Measurements from ENCODE around the gene CEPT1.

Gene CEPT1

DNA sequence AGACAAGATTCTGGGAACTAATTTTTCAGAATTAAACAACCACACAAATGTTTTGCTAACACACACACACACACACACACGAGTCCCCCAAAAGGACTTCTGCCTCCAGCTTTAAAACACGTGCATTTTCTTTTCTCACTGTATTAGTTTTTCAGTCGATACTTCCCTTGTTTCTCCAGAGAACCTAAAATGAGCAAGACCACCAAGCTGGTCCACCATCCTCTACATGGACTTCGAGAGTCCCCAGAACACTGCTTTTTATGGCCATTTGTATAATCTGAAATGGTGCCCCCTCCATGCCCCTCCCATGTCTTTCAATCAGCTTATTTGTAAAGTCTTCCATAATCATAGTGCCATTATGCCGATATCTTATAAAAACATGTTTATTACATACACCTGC is 76.7 kb downstream of the CEPT1 start:
- Histone ChIP-seq H3K9ac (ENCODE audit: low read length) (no peak overlapping the region), H3K36me3 (ENCODE audit: control insufficient read depth, low read depth, low read length) (no peaks in the 10 kb centered on the region), H3K27ac (ENCODE audit: low read length) (no peak overlapping the region), H3K9me3 (ENCODE audit: control insufficient read depth, low read depth, low read length) (no peaks in the 10 kb centered on the region), H3K4me1 (ENCODE audit: control insufficient read depth, low read depth, low read length) (peaks cover 20% of the 10 kb centered on the region), H3K4me3 (ENCODE audit: low read length) (no peak overlapping the region), H3K27me3 (ENCODE audit: control insufficient read depth, insufficient read depth, low read length) (no peaks in the 10 kb centered on the region)

DNA sequence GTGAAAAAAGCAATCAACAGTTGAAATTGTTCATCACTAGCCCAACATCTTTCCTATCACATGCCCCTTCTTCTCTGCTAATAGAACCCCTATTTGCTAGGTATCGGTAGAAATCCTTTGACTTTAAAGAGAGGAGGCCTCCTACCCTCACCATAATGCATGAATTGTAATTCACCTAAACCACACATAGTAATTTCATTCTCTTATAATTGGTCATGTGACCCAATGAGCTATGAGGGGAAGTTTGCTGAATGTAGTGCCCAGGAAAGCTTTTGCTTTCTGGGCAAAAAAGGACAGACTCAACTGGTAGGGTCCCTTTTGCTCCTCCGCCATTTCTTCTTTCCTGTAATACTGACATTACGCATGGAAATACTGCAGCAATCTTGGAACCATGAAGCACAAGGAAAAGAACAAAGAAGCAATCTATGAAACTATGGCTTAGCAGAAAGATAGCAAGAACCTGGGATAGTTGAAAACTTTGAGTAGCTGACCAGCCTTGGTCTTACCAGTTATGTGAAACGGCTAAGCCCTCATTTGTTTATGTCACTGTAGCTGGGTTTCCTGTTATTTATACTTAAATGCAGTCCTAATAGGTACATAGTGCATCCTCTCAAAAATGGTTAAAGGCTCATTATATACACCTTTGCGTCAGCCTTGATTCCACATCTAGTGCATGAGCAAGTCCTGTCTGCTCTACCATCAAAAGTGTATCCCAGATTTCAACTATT is 77.3 kb downstream of the CEPT1 start:
- Histone ChIP-seq H3K4me3 (ENCODE audit: low read length) (no peak overlapping the region), H3K36me3 (ENCODE audit: control insufficient read depth, low read depth, low read length) (no peaks in the 10 kb centered on the region), H3K27me3 (ENCODE audit: control insufficient read depth, insufficient read depth, low read length) (no peaks in the 10 kb centered on the region), H3K9me3 (ENCODE audit: control insufficient read depth, low read depth, low read length) (no peaks in the 10 kb centered on the region), H3K4me1 (ENCODE audit: control insufficient read depth, low read depth, low read length) (peaks cover 20% of the 10 kb centered on the region), H3K9ac (ENCODE audit: low read length) (no peak overlapping the region), H3K27ac (ENCODE audit: low read length) (no peak overlapping the region)

DNA sequence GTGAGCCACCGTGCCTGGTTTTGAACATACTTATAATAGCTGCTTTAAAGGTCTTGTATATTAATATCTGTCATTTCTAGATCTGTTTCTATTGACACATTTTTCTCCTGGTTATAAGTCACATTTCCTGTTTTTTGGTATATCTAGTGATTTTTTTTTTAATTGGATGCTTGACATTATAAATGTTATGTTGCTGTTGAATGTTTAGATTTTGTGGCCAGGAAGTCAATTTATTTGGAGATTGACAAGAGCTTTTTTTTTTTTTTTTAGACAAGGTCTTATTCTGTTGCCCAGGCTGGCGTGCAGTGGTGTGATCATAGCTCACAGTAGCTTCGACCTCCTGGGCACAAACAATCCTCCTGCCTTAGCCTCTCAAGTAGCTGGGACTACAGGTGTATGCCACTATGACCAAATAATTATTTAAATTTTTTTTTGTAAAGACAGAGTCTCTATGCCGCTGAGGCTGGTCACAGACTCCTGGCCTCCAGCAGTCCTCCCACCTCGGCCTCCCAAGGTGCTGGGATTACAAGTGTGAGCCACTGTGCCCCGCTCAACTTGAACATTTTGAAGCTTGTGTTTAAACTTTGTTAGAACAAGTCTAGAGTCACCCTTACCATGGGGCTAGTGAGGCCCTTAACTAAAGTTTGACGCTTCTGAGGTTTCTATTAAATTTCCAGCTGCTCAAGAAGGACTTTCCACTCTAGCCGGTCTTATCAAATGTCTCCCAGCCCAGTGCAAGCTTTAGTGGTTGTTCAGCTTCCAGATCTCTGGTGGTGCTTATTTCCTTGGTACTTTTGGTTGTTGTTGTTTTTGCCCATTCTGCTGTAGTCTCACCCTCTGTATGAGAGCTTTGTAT is 78.9 kb downstream of the CEPT1 start:
- no peak overlapping the region for H3K9ac ChIP-seq (ENCODE audit: low read length)

DNA sequence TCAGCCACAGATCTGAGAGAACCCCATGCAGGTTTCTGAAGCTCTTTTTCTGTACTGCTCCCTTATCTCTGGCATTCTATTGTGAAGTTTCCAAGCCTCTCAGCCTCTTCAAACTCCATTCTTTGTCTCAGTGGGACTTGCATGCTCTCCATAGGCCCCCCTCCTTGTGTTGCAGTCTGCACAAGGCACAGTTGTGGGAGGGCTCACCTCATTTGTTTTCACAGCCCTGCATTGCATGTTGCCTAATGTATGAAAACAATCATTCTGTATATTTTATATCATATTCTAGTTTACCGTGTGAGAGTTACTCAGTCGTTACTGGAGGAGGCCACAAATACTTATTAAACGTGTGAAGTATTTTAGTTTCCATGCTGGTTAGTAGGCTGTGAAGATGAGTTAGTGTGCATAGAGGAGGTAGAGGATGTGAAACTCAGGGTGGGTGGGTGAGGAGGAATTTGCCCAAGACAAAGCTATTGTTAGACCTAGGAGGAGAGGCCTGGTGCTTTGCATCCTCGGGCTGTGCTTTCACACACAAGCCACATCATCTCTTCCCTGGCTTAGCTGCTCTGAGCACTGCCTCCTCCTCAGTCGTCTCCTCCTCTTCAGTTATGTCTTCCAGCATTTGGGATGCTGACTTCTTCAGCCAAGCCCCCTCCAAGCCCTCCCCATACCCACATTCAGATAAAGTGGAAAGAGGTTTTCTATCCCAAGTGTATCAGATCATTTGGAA is 79.7 kb downstream of the CEPT1 start:
- Histone ChIP-seq H3K4me3 (ENCODE audit: low read length) (no peak overlapping the region), H3K9me3 (ENCODE audit: control insufficient read depth, low read depth, low read length) (no peaks in the 10 kb centered on the region), H3K9ac (ENCODE audit: low read length) (no peak overlapping the region), H3K4me1 (ENCODE audit: control insufficient read depth, low read depth, low read length) (peaks cover 18% of the 10 kb centered on the region), H3K27ac (ENCODE audit: low read length) (no peak overlapping the region), H3K36me3 (ENCODE audit: control insufficient read depth, low read depth, low read length) (no peaks in the 10 kb centered on the region), H3K27me3 (ENCODE audit: control insufficient read depth, insufficient read depth, low read length) (no peaks in the 10 kb centered on the region)

More for the DNA sequence above, 78.9 kb downstream of the CEPT1 start:
- no peak overlapping the region for H3K4me3 ChIP-seq (ENCODE audit: low read length)
- H3K36me3 ChIP-seq (ENCODE audit: control insufficient read depth, low read depth, low read length), result no peaks in the 10 kb centered on the region
- H3K9me3 ChIP-seq (ENCODE audit: control insufficient read depth, low read depth, low read length), result no peaks in the 10 kb centered on the region
- peaks cover 24% of the 10 kb centered on the region for H3K4me1 ChIP-seq (ENCODE audit: control insufficient read depth, low read depth, low read length)
- no peaks in the 10 kb centered on the region for H3K27me3 ChIP-seq (ENCODE audit: control insufficient read depth, insufficient read depth, low read length)
- H3K27ac ChIP-seq (ENCODE audit: low read length), result no peak overlapping the region

DNA sequence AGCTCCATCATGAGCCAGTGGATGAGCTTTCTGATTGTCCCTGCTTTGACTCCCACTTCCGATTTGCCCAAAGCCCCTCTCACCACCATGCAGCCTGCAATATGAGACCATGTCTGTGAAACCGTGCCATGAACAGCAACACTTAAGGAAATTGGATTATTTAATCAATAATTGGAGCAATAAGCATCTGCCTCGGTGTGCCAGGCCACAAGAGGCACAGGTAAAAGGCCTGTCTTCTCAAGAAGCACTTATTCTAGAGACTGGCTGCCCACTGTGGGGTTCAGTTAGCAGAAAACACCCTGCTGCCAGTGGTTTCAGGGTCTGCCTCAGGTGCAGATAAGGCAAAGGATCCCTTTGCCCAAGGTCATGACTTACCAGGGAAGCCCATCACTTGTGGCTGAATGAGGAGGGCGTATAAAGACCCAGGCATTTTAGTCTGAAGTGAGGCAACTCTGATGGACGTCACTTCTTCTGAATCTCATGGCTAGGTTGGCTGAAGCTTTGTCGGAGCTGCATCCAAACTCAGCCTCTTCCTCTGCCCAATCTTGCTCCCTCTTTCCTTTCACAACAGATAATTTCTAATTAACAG is 80.4 kb downstream of the CEPT1 start:
- H3K27me3 ChIP-seq (ENCODE audit: control insufficient read depth, insufficient read depth, low read length), result no peaks in the 10 kb centered on the region
- no peaks in the 10 kb centered on the region for H3K9me3 ChIP-seq (ENCODE audit: control insufficient read depth, low read depth, low read length)
- no peak overlapping the region for H3K4me3 ChIP-seq (ENCODE audit: low read length)
- no peak overlapping the region for H3K9ac ChIP-seq (ENCODE audit: low read length)
- no peak overlapping the region for H3K27ac ChIP-seq (ENCODE audit: low read length)
- H3K4me1 ChIP-seq (ENCODE audit: control insufficient read depth, low read depth, low read length), result peaks cover 18% of the 10 kb centered on the region
- no peaks in the 10 kb centered on the region for H3K36me3 ChIP-seq (ENCODE audit: control insufficient read depth, low read depth, low read length)

DNA sequence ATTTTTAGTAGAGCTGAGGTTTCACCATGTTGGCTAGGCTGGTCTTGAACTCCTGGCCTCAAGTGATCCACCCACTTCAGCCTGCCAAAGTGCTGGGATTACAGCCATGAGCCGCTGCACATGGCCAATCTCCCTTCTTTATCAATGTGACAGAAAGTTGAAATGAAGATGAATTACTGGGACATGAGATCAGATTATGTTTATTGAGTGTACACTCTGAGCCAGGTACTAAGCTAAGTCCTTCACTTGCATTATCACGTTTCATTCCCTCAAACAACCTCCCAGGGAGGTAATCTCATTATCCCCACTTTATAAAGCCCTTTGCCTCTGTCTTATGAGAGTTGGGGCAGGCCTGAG is 81.2 kb downstream of the CEPT1 start:
- Histone ChIP-seq H3K9ac (ENCODE audit: low read length) (no peak overlapping the region), H3K27ac (ENCODE audit: low read length) (no peak overlapping the region), H3K27me3 (ENCODE audit: control insufficient read depth, insufficient read depth, low read length) (no peaks in the 10 kb centered on the region), H3K36me3 (ENCODE audit: control insufficient read depth, low read depth, low read length) (no peaks in the 10 kb centered on the region), H3K4me1 (ENCODE audit: control insufficient read depth, low read depth, low read length) (peaks cover 24% of the 10 kb centered on the region), H3K4me3 (ENCODE audit: low read length) (no peak overlapping the region), H3K9me3 (ENCODE audit: control insufficient read depth, low read depth, low read length) (no peaks in the 10 kb centered on the region)

DNA sequence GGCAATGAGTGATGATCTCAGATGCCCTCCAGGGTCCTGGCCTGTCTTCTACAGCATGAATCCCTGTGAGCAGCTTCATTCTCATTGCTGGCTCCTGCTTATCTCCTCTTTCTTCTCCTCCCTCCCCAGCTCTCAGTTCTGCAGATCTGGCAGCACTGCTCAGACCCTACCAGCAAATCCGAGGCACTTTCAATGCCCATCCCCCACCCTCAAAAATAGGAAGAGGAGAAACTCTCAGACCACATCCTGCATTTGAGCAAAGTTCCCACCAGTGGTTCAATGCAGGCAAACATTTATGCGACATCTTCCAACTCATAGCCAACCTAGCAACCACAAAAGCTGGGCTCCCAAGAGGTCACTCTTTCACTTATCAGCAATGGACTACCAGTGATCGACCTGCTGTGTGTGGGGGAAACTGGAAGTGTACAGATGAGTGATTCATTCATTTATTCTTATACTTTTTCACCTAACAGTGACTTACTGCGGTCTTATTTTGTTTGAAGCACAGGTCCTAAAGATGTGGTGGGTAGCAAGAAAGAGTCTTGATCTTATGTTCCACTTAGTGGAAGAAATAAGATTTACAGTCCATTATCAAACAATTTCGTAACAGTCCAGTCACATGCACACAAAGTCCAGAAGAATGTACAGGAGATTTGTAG is 81.7 kb downstream of the CEPT1 start:
- Histone ChIP-seq H3K4me3 (ENCODE audit: low read length) (no peak overlapping the region), H3K36me3 (ENCODE audit: control insufficient read depth, low read depth, low read length) (no peaks in the 10 kb centered on the region), H3K9ac (ENCODE audit: low read length) (no peak overlapping the region), H3K27ac (ENCODE audit: low read length) (no peak overlapping the region), H3K9me3 (ENCODE audit: control insufficient read depth, low read depth, low read length) (no peaks in the 10 kb centered on the region), H3K27me3 (ENCODE audit: control insufficient read depth, insufficient read depth, low read length) (no peaks in the 10 kb centered on the region), H3K4me1 (ENCODE audit: control insufficient read depth, low read depth, low read length) (peaks cover 24% of the 10 kb centered on the region)

DNA sequence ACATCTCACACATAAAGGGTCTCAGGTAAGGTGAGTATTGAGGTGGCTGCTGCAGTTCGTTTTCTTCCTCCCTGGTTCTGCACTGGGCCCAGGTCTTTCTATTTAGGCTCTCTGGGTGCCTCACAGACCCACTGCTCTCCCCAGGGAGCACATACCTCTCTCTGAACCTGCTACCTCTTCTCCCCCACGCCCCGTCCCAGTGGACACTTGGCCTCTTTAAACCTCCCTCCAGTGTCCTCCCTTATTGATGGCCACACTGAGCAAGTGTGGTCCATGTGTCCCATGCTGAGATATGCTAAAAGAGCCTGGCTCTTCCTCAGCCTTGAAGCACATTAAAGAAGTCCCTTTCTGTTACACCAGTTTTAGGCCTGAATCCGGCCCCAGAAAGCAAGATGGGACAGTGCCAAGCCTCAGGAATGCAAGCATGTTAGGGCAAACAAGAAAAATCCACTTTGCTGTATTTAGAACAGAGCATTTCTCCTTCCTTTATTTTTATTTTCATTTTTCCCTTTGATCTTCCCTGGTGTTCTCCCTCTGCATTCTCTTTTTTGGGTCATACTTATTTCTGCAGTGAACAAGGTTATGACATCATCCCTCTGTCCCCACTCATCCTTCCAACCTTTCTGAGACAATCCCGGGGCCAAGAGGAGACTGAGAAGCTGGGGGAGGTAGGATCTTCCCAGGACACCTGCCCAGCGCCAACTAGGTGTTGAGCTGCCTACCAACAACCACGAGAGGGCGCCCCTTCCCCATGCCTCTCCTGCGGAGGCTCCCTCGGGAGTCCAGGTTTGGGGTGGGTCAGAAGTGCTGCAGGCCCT is 82.5 kb downstream of the CEPT1 start:
- Histone ChIP-seq H3K27me3 (ENCODE audit: control insufficient read depth, insufficient read depth, low read length) (no peaks in the 10 kb centered on the region), H3K36me3 (ENCODE audit: control insufficient read depth, low read depth, low read length) (no peaks in the 10 kb centered on the region), H3K4me1 (ENCODE audit: control insufficient read depth, low read depth, low read length) (peaks cover 24% of the 10 kb centered on the region), H3K9ac (ENCODE audit: low read length) (no peak overlapping the region), H3K4me3 (ENCODE audit: low read length) (no peak overlapping the region), H3K27ac (ENCODE audit: low read length) (no peak overlapping the region), H3K9me3 (ENCODE audit: control insufficient read depth, low read depth, low read length) (no peaks in the 10 kb centered on the region)

DNA sequence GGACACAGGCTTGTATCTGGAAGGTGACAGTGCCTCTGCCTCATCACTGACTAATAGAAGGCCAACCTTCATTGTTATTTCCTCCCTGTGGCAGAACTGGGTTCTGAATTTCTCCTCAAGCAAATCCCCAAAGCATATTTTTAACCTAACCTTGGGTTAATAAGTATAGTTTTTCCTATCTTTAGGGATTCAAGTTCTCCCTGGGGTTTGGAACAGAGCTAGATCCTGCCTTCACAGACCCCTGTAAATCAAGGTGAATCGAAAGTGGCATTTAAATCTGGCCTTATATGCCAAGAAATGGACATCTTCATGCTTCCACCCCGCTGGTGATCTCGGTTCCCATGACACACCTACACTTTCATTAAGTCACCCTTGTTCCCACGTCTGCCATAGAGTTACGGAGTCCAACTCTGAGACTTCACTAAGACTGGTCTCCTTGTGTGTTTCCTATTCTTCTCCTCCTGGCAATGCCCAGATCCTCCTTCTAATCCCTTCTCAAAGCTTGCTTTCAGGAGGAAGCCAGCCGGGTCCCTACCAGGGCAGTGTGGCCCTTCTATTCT is 83.2 kb downstream of the CEPT1 start:
- no peak overlapping the region for H3K9ac ChIP-seq (ENCODE audit: low read length)
- no peak overlapping the region for H3K27ac ChIP-seq (ENCODE audit: low read length)
- H3K36me3 ChIP-seq (ENCODE audit: control insufficient read depth, low read depth, low read length), result no peaks in the 10 kb centered on the region
- H3K9me3 ChIP-seq (ENCODE audit: control insufficient read depth, low read depth, low read length), result no peaks in the 10 kb centered on the region
- no peaks in the 10 kb centered on the region for H3K27me3 ChIP-seq (ENCODE audit: control insufficient read depth, insufficient read depth, low read length)
- H3K4me3 ChIP-seq (ENCODE audit: low read length), result no peak overlapping the region
- peaks cover 24% of the 10 kb centered on the region for H3K4me1 ChIP-seq (ENCODE audit: control insufficient read depth, low read depth, low read length)

DNA sequence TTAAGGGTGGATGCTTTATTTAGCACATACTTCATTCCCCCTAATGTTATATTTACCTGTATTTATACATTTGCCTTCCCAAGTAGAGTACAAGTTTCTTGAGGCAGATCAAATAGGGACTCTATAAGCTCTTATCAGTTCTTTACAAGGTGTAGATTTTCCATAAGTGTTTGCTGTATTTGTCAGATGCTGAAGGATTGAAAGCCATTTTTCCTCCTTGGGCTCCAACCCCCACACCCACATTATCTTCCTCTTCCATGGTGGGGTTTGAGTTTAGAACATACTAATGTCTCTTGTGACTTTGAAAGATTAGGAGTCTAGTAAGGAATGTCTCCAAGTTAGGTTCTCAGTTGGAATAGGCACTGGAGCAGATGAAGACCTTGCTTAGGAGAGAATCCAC is 85.1 kb downstream of the CEPT1 start:
- peaks cover 13% of the 10 kb centered on the region for H3K4me1 ChIP-seq (ENCODE audit: control insufficient read depth, low read depth, low read length)
- H3K9ac ChIP-seq (ENCODE audit: low read length), result no peak overlapping the region
- H3K27ac ChIP-seq (ENCODE audit: low read length), result no peak overlapping the region
- no peaks in the 10 kb centered on the region for H3K9me3 ChIP-seq (ENCODE audit: control insufficient read depth, low read depth, low read length)
- H3K27me3 ChIP-seq (ENCODE audit: control insufficient read depth, insufficient read depth, low read length), result no peaks in the 10 kb centered on the region
- no peak overlapping the region for H3K4me3 ChIP-seq (ENCODE audit: low read length)
- no peaks in the 10 kb centered on the region for H3K36me3 ChIP-seq (ENCODE audit: control insufficient read depth, low read depth, low read length)
